ENCODE data around the gene ATN1. TPM values are rescaled to one million over a fixed set of nuclear protein-coding genes. Genes with fewer than 3 reads are reported as not detected.

Gene ATN1
- total and polyA plus RNA-seq, 2 of the 8 experiments (the other 6 are each of a cell fraction or from before 2014, with no cell fraction given), result 20.6 to 73.4 TPM

GRCh38 chr12:6958609-6959057, 30.9 kb downstream of the ATN1 start (continued):
- TF ChIP-seq CHD7 (IDR thresholded peaks at IDR 0.05; ENCODE audit: insufficient replicate concordance, low read length), result no peak
- no peak for TF ChIP-seq TCF12 (IDR thresholded peaks at IDR 0.05; ENCODE audit: low read depth, low read length)
- TF ChIP-seq POLR2AphosphoS5 (IDR thresholded peaks at IDR 0.05; ENCODE audit: low read depth, low read length), result no peak
- no peak for TF ChIP-seq NANOG (IDR thresholded peaks at IDR 0.05; ENCODE audit: insufficient read depth, low read depth, low read length, poor library complexity, severe bottlenecking)
- no peak for TF ChIP-seq ATF3 (IDR thresholded peaks at IDR 0.05; ENCODE audit: insufficient read depth, low read depth, low read length)
- no peak for TF ChIP-seq CBX8 (IDR thresholded peaks at IDR 0.05; ENCODE audit: borderline replicate concordance, low read depth, low read length)

Data from H1 (cell line).